Adrenal gland (tissue), 5 donors: ENCODE results near the gene ZDHHC14.

ENCODE experiments used
- CTCF ChIP-seq, 6 experiments: fragments of 450-650 bp in 4 of 6; fragments of 200-600 bp in 2 of 6; sonication (generic) in 1 of 6; IDR thresholded peaks; 1 replicate in 5 of 6; 2 replicates in 1 of 6; pipeline versions ENCODE4 v1.5.1 to v1.8.0; 2016 to 2021; ENCODE audit warnings: antibody characterized with exemption in 6 of 6, mild to moderate bottlenecking in 2 of 6, moderate library complexity in 1 of 6
- POLR2A ChIP-seq, 2 donors: fragments of 450-650 bp; IDR thresholded peaks; one replicate each; pipeline ENCODE4 v1.6.1; 2017; ENCODE audit warnings: antibody characterized with exemption in 2 of 2, mild to moderate bottlenecking in 2 of 2, moderate library complexity in 1 of 2
- donor health status: DM: no; HTN: no; CAD: no.

GRCh38 chr6:157592980-157593379 lies 212.0 kb downstream of the ZDHHC14 start:
- TF ChIP-seq CTCF (IDR thresholded peaks at IDR 0.05) (no peak), POLR2A (IDR thresholded peaks at IDR 0.05) (no peak)
